ENCODE measurements around the gene KLHL29. TPM values are rescaled to one million over a fixed set of nuclear protein-coding genes. Genes with fewer than 3 reads are reported as not detected.

KLHL29 gene
- polyA plus RNA-seq, 4 donors = 10.7 to 14.3 (median 11.9) TPM

DNA sequence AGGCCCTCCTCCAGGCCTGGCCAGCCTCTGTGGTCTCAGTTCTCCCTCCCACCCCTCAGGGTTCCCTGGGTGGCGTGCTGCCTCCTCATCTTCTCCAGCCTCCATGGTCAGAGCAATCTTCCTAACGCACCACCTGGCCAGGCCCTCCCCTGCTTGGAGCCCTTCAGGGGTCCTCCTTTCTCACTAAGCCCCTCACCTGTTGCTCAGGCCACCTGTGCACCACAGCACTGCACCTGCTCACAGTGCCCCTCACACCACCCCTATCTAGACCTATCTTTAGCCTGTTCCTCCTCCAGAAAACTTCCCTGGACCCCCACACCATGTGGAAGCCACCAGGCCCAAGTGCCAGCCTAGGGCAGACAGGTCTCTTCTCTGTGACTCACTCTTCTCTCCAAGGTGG, 274.8 kb downstream of the KLHL29 start:
- no peak for DNase-seq (ENCODE audit: low read depth in 4 of 4, low spot score in 3 of 4)

DNA sequence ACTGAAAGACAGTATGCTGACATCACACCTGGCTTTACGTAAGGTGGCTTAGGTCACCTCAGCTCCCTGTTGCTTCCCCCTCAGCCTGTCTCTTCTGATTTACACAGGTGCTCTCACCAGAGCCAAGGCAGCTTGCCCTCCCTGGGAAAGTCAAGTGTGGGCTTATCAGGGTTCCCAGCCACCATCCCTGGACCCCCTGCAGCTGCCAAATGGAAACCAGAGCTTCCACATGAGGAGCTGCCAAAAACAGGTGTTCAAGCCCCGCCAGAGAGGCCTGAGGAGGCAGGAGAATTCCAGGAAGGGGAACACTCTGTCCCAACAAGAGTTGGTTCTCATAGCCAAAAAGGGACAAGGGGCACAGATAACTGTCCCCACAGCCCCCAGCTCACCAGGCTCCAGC, 275.3 kb downstream of the KLHL29 start:
- no peak for DNase-seq (ENCODE audit: low read depth in 4 of 4, low spot score in 3 of 4)

DNA sequence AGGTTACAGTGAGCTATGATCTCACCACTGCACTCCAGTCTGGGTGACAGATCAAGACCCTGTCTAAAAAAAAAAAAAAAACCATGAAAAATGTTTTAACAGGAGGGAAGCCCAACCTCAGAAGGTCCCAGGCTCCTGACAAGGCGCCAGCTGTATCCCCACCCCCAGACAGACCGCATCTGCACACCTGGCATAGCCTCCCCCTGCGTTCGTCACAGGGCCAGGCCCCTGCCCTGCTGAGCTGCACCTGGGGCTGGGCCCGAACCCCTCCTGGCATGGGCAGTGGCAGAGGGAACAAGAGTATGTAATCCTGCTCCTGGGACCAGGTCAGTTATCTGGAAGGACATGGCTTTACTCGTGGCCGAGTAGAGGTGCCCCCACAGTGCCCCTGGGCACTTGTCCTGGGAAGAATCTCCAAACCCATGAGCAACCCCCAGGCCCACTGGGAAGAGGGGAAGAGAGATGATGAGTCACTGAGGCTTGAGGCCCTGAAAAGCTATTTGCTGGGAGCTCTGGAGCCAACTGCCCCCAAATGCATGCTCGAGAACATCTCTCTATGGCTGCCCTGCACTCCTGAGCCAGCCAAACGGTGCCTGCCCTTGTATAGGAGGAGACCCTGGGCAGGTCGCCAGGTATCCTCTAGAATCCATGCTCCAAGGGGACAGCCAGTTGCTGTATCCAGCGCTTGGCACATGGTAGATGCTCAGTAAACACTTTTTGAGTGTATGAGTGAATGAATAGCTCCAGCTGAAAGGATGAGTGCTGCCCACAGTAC, 276.5 kb downstream of the KLHL29 start:
- DNase-seq (ENCODE audit: low read depth in 4 of 4, low spot score in 3 of 4) = no peak

DNA sequence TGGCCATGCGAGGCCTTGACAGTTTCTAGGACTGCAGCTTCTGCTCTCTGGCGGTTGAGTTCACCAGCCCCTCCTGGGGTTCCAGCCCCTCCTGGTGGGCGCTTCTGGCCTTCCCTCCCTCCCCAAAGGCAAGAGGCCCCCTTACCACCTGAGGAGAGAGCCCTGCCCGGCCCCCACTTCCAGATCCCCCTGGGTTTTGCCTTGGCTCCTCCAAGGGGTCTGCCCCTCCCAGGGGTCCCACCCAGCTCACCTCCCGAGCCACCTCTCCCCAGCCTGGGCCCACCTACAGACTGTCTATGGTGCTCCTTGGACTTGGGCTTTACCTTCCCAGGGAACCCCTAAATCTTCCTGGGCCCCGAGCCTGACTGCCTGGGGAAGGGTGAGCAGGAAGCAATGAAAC, 277.5 kb downstream of the KLHL29 start:
- DNase-seq (ENCODE audit: low read depth in 4 of 4, low spot score in 3 of 4) = no peak

DNA sequence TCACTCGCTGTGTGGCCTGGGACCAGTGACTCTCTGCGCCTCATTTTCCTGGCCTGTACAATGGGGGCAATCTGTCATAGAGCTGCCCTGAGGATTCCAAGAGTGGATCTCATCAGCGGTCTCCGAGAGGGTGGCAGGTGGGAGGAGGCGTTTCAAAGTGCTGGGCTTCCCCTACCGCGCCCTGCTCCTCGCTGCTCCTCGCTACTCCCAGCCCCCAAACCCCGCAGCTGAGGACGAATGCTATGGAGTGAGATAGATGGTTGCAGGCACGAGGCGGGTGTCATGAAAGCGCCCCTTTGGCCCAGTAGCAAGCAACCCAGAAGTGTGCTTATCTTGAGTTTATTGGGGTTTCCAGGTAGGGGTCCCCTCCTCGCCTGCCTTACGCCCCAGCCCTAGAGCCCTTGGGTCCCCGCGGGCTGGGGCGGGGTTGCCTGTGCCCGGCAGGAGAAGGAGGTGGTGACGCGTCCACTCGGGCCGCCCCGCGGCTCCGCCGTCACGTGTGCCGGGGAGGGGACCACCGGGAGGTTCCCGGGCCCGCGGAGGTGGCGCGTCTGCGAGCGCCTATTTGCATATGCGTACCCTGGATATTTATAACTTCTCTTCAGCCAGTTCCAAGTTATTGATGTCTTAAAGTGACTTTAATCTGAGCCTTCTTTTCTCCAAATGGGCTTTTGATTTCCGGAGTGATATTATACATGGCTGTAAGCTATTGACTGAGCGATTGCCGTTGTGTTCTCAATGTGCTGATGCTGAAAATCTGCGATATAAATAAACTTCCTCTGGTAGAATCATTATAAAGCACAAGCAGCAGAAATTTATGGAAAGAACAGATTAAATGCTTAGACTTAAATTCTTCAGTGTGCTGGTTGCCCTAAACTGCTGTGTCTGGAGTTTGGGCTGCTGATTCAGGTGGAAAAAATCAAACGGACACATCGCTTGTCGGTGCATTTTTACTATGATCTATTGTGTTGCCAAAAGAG, 278.3 kb downstream of the KLHL29 start:
- DNase-seq (ENCODE audit: low read depth in 4 of 4, low spot score in 3 of 4) = no peak

DNA sequence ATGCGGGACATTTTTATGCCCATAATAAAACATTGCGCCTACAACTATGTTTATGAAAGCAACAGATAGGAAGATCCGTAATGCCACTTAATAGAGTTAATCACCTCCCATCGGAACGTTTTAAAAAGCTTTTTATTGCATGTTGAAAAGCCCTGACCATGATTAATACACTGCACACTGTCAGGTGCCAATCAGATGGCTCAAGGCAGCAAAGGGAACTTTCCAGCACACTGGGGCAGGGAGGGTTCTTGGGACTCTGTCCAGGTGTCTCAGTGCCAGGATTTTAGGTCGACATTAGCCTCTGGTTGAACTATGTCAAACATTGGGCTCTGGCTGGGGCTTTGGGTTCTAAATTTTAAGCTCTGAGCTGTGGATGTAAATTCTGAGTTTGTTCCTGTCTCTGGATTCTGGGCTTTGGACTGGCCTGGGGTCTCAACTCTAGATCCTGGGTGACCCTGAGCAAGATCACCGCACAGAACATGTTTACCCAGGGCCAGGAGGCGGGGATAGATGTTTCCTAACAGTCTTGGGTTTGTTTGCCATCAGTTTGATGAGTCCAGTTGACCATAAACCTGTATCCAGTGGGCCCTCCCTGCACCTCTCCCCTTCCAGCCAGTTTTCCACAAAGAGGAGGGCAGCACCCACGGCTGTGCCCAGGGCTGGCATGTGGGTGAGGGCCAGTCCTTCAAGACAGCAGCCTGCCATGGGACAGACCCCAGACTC, 279.2 kb downstream of the KLHL29 start:
- DNase-seq (ENCODE audit: low read depth in 4 of 4, low spot score in 3 of 4) = no peak

DNA sequence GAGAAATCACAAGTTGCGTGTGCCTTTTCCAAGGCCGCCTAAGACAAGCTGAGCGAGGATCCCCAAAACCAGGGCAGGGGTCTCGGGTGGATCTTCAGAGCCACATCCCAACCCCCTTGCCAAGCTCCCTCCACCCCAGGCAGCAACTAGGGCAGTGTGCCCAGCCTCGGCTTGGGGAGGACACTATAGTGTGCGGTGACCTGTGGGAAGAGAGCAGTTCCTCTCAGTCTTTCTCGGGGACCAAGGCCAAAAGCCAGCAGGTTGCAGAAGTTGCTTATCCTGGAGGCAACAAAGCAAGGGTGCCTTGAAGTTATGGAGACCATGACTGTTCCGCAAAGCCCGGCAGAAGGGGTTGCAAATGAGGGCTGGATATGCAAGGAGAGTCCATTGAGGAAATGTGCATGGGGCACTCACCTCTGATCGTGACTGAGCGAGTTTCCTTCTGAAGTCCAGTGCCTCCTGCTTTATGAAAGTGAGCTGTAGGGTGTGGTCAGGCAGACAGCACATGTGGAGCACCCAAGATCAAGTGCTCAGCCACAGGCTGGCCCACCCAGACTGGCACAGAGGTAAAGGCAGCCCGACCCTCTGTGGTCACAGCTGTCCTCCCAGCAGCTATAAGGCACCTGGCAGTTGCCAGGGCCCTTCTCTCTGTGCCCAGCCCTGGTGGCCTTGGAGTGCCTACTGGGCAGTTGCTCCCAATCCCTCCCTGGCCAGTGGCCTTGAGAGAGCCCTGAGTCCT, 281.4 kb downstream of the KLHL29 start:
- DNase-seq (ENCODE audit: low read depth in 4 of 4, low spot score in 3 of 4) = no peak

DNA sequence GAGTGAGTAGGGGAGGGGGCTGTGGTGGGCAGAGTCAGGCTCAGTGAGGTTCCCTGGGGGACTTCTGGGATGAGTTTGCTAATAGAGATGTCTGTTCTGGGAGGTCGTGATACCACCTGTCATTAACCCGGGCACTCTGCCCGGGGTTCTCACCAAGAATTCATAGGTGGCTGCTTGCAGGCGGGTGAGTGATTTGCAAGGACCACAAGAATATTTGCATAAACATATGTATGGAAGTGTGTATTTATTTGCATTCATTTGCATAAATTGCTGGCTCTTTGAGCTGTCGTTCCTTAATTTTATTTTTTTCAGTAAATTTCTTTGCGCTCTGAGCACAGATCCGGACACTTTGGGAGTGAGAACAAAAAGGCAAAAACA, 282.0 kb downstream of the KLHL29 start:
- DNase-seq (ENCODE audit: low read depth in 4 of 4, low spot score in 3 of 4) = no peak

DNA sequence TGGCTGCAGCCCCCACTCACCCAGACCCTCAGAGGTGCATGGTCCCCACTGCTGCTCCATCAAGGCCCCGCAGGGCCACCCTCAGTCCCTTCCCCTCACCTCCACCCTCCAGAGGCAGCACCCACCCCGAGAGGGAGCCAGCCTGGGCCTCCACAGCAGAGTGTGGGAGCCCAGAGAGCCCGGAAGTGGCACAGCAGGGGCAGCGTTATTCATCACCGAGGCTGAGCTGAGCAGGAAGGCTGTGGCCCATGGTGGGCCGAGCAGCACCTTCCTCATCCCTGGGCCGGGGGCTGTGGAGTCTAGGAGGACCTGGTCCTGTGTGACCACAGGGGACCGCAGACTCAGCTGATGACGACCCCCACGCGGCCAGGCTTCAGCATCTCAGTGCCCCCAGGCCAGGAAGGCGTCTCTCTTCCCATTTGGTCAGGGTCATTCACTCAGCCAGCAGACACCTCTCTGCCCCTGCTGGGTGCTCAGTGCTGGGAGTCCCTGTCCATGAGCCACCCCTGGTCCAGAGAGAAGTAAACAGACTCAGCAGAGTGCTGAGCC, 283.9 kb downstream of the KLHL29 start:
- no peak for DNase-seq (ENCODE audit: low read depth in 4 of 4, low spot score in 3 of 4)

DNA sequence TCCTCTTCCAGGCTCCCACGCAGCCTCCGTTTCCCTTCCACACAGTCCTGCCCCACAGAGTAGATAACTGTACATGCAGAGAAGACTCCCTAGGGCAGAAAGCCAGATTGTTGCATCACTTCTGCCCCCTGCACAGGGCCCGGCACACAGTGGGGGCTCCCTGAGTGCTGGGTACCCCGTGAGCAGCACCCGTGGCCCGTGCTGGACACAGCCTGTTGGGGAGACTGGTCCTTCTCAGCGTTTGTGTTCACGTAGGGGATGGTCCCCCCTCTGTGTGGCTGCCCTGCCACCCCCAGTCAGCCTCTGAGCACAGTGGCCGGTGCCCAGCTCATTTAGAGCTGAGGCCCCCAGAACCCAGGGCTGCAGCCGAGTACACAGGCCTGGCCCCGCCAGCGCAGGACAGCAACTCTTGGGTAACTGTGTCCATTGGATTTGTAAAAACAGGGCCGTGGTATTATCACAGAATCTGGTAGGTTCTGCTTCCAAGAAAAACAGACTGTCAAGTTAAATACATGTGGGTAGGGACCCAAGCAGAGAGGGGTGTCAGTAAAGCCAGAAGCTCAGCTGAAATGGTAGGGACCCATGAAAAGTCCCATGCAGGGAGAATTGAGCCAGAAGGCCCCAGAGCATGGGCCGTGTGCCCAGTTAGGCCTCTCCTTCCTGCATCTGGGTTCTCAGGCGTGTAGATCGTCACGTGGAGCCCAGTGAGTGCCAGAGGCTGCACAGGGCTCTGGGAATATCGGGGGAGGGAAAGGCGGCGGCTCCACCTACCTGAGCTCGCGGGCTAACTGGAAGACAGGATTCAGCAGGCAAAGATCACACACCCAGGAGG, 284.6 kb downstream of the KLHL29 start:
- DNase-seq (ENCODE audit: low read depth in 4 of 4, low spot score in 3 of 4) = peak in 3 of 4 donors; percentile 62 to 73 (median 65)

DNA sequence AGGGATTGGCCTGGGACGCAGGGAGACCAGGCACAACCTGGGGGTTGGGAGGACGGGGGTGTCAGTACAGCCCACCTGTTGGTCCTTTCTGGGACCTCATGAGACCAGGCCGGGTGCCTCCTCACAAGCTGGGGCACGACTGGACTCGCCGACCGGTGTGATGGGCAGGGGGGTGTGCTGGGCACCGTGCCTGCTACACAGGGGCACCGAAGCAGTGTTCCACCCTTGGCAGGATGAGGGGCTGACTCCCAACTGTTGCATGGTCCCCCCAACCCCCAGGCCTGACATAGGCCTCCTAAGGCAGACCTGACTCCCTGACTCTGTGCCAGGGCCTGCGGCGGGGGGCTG, 285.2 kb downstream of the KLHL29 start:
- no peak for DNase-seq (ENCODE audit: low read depth in 4 of 4, low spot score in 3 of 4)

DNA sequence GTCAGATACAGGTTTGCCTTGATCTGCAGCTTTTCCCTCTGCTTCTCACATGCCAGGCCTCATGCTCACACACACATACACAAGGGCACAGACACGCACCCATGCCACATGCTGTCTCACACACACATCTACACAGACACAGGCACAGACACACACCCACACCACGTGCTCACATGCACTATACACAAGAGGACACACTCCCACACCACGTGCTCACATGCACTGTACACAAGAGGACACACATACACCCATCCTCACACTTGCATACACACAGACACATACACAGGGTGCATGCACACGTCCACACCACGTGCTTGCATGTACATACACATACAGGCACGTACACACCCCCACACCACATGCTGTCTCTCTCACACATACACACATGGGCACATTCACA, 288.1 kb downstream of the KLHL29 start:
- DNase-seq (ENCODE audit: low read depth in 4 of 4, low spot score in 3 of 4) = no peak

DNA sequence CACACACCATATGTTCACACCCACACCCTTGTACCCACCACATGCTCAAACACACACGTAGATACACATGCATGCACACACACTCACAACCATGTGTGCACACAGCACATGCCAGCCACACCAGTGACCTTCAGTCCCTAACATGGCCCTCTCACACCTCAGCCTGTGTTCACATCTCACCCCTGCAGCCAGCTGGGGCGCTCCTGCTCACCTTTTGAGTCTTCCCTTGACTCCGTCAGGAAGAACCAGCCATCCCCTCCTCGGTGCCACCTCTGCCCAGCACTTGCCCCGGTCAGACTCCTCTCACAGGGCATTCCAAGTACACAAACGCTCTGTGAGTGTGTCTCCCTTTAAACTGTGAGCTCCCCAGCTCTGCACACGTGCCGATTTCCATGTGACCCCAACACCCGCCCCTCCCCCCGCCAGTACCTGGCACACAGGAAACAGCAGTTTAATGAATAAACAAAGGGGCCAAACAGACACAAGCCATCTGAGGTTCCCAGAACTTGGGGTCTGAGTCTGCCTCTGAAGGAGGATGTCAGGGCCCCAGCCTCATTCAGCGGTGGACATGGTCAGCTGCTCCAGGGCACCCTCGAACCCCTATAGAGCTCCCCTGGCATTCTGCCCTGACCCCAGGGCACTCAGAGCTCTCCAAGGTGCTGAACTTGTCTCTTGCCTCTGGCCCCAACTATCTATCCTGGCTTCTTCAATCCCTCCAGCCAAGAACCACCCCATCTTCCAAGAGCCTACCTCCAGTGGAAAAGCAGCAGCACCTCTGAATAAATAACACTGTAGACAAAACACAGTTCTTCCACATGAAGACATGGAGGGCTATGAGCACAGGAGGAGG, 289.1 kb downstream of the KLHL29 start:
- DNase-seq (ENCODE audit: low read depth in 4 of 4, low spot score in 3 of 4) = no peak

DNA sequence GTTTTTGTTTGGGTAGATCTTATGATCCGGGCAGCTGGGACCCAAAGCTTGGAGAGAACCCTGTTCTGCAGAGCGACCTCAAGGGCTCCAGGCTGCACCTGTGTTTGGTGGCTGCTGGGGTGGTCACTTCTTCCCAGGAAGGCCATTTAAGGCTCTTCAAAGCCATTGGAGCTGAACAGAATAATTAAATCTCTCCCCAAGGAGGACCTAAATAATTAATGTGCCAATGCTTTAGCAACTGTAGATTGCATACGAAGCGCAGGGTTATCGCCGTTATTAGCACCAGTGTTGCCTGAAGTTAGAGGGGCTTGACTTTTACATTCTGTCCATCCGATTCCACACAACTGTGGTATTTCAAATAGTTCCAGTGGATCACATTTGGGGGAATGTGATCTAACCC, 290.5 kb downstream of the KLHL29 start:
- no peak for DNase-seq (ENCODE audit: low read depth in 4 of 4, low spot score in 3 of 4)

DNA sequence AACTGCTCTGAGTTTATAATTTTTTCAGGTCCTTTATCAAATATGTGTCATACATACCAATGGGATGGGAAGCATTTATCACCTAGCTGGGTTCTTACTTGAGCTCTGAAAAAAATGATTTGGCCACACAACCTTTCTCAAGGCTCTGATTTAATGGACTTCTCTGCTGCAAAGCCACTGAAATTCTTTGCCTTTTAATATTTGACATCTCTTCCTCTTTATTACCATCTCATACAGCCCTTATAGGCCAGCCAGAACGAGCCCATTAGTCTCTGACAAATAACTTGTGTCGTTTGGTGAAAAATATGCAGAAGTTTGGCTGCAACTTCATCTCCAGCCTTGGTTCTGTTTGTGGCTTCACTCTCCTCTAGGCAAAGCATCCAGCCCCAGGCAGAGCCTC, 292.9 kb downstream of the KLHL29 start:
- DNase-seq (ENCODE audit: low read depth in 4 of 4, low spot score in 3 of 4) = no peak

DNA sequence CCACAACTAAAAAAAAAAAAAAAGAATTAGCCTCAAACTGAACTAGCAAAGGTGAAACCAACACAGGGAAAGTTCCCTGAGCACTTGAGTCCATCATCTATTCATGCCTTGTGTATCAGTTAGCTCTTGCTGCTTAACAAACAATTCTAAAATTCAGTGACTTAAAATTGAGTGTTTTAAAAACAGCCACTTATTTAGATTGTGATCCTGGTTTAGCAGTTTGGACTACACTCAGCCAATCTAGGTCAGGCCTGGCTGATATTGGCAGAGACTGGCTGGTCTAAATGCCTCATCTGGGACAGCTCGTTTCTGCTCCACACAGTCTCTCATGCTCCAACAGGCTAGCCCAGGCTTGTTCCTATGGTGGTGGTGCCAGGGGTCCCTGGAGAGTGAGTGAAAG, 294.1 kb downstream of the KLHL29 start:
- no peak for DNase-seq (ENCODE audit: low read depth in 4 of 4, low spot score in 3 of 4)

DNA sequence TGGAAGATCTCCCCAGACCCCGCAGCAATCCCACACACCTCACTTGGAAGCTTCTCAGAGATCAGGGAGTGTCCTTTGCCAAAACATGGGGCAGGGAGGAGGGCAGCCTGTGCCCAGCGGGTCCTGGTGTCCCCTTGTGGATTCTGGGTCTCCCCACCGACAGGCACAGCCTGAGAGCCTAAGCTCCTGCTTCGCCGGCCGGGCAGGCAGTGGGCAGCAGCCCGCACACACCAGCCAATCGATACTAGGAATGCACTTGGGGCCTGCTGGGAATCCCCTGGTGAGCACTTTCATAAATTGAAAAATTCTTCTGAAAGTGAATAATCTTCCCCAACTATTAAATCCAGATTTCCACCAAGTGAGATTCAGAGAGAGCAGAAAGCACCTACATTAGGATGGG, 296.0 kb downstream of the KLHL29 start:
- DNase-seq (ENCODE audit: low read depth in 4 of 4, low spot score in 3 of 4) = no peak

DNA sequence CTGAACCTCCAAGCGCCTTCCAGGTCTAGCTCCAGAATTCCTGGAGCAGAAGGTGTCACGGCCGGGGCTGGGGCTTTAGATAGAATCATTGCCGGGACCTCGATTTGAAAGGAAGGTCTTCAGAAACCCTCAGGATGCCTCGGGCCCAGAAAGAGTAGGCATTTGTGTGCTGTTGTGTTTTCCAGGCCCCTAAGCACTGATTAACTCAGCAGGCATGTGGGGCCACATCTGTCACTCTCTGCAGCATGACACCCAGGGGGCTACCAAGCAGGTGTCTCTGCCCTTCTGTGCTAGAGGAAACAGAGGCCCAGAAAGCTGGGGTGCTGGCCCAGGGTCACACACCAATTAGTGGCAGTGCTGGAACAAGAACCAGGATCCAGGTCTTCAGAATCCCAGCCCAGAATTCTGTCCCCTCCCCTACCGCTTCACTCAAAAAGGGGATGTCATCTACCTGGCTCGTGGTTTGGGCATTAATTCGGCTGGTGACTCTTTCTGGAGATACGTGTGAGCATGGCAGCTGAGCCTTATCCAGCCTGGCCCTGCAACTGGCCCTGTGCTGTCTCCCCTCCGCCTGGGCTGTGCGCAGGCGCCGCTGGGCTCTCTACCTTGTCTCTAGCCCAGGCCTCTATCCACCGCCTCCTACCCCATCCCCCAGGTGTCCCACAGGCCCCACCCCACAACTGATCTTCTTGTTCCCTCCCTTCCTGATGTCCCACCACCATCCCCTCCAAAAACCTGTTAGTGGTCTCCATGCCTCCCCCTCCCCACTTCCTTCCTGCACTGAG, 296.6 kb downstream of the KLHL29 start:
- DNase-seq (ENCODE audit: low read depth in 4 of 4, low spot score in 3 of 4) = no peak
